Measurements from ENCODE around the gene IGF2BP1.

- no peak for TF ChIP-seq POLR2A (IDR thresholded peaks at IDR 0.05)
- TF ChIP-seq, protein P1, sequence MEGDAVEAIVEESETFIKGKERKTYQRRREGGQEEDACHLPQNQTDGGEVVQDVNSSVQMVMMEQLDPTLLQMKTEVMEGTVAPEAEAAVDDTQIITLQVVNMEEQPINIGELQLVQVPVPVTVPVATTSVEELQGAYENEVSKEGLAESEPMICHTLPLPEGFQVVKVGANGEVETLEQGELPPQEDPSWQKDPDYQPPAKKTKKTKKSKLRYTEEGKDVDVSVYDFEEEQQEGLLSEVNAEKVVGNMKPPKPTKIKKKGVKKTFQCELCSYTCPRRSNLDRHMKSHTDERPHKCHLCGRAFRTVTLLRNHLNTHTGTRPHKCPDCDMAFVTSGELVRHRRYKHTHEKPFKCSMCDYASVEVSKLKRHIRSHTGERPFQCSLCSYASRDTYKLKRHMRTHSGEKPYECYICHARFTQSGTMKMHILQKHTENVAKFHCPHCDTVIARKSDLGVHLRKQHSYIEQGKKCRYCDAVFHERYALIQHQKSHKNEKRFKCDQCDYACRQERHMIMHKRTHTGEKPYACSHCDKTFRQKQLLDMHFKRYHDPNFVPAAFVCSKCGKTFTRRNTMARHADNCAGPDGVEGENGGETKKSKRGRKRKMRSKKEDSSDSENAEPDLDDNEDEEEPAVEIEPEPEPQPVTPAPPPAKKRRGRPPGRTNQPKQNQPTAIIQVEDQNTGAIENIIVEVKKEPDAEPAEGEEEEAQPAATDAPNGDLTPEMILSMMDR (IDR thresholded peaks at IDR 0.05) = no peak
These were observed 89.5 kb downstream of the IGF2BP1 start for GRCh38 chr17:49086649-49087048.
